ENCODE results near the gene C2orf68.
A peak's percentile ranks its signal among the peaks of the same experiment; 100 is the strongest.

- TF ChIP-seq EMX1 (CRISPR knock-in tag; IDR thresholded peaks at IDR 0.05), result no peak
- TF ChIP-seq CTCF (IDR thresholded peaks at IDR 0.05), result no peak
- no peak for TF ChIP-seq ZBTB43 (CRISPR knock-in tag; IDR thresholded peaks at IDR 0.05)
- TF ChIP-seq CREB1 (CRISPR knock-in tag; IDR thresholded peaks at IDR 0.05), result no peak
- TF ChIP-seq E2F4 (CRISPR knock-in tag; IDR thresholded peaks at IDR 0.05; ENCODE audit: borderline replicate concordance, low read depth), result no peak
- TF ChIP-seq NR2C2 (CRISPR knock-in tag; IDR thresholded peaks at IDR 0.05), result no peak
- no peak for TF ChIP-seq JUN (CRISPR knock-in tag; IDR thresholded peaks at IDR 0.05)
- no peak for TF ChIP-seq SMAD4 (CRISPR knock-in tag; IDR thresholded peaks at IDR 0.05)
- no peak for TF ChIP-seq CDX4 (CRISPR knock-in tag; IDR thresholded peaks at IDR 0.05; ENCODE audit: borderline replicate concordance)
- peak; percentile 91 for TF ChIP-seq NFYB (CRISPR knock-in tag; conservative IDR thresholded peaks at IDR 0.05; ENCODE audit: low read depth)
These were observed 16.4 kb downstream of the C2orf68 start, which contains the start of gene RNF181 for GRCh38 chr2:85595301-85596025.

Data from WTC11 (cell line).